Jurkat, Clone E6-1 (cell line): ENCODE results near the gene ALK.

Experiments used
- DNase-seq: peaks from one replicate; pipeline ENCODE4 v3.0.0-alpha.2; 2011; ENCODE audit warnings: low read depth, low spot score
- H3K4me3 ChIP-seq: 2 replicates; pipeline ENCODE4 v1.5.1; 2011; ENCODE audit warnings: mild to moderate bottlenecking, low read length, control low read depth, moderate library complexity

The ALK gene

DNA sequence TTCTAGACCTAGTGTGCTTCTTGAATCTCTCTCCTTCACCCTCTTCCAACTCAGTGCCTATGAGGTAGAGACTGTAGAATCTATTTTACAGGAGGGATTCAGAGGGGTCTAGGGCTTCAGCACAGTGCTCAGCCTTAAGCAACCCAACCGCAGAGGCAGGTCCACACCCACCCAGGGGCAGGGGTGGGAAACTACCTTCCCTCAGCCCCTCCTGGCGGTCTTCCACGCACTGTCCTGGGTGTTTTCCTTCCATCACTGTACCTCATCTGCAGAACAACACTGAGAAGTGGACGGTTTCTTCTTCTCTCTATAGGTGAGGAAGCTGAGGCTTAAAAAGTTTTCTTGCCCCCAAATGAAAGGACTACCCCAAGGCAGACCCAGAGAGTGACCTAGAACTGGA, 222.3 kb downstream of the ALK start:
- H3K4me3 ChIP-seq: no peak overlapping the region
- DNase-seq: no peak

GRCh38 chr2:29698216-29698615, 223.2 kb downstream of the ALK start:
- DNase-seq: no peak

DNA sequence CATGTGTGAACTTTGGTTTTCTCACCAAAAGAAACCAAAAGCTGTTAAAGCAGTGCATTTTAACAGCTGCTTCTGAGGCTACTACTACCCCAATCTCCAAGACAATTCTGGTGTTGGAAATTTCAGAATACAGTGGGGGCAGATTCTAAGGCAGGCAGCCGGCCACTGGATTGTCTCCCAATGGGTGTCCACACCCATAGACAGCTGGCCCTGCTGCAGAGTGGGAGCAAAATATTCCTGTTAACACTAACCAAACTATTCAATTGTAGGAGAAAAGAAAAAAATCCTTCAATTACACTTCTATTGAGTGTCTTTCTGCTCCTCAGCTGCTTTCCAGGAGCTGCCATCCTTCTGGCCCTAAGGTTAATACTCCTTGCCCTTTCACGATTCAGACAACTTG, 223.7 kb downstream of the ALK start:
- no peak overlapping the region for H3K4me3 ChIP-seq
- DNase-seq: no peak

More at GRCh38 chr2:29698216-29698615, 223.2 kb downstream of the ALK start:
- no peak overlapping the region for H3K4me3 ChIP-seq

GRCh38 chr2:29697181-29697580, 224.2 kb downstream of the ALK start:
- no peak for DNase-seq
- H3K4me3 ChIP-seq: no peak overlapping the region

DNA sequence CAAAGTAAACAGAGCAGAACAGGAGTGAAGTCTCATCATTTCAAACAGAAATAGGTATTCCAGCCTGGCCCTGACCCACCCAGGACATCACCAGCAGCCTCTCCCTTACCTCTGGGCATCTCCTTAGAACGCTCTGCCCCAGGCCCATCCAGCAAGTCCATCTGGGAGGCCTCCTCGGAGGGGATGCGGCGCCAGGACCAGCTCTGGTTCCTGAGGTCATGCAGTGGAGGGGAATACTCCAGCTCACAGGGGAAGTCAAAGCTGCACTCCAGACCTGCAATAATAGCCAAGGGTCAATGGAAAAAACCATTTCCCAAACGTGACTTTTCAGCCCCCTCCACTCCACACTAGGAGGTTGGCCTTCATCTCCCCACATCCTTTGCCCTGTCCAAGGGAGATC, 226.6 kb downstream of the ALK start:
- no peak overlapping the region for H3K4me3 ChIP-seq

DNA sequence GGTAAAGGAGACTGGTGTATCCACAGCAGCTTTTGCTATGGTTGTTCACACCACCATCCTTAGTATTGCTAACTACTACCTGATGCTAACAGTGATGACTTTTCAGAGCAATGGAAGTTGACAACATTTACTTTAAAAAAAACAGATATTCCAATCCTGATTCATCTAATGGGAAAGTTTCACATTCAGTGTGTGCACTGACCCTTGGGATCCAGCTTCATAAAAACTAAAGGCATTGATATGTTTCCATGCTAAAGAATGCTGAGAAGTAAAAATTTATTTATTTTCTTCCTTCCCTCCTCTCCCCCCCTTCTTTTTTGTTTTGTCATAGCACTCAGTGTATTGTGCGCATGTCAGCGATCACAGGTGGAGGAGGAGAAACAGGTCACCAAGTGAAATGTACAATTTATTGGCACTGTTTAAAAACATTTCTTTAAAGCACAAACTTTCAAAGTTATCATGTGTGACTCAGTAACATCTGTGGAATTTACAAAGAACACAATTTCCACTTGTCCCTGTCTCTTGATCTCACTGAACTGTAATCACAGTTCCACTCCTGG, 229.9 kb downstream of the ALK start:
- no peak overlapping the region for H3K4me3 ChIP-seq
- DNase-seq: no peak

More for the DNA sequence above, 226.6 kb downstream of the ALK start:
- no peak for DNase-seq

- H3K4me3 ChIP-seq: no peak overlapping the region
These were observed 231.7 kb downstream of the ALK start for GRCh38 chr2:29689666-29690065.

GRCh38 chr2:29688429-29688828, 233.0 kb downstream of the ALK start:
- no peak overlapping the region for H3K4me3 ChIP-seq
- no peak for DNase-seq

More at GRCh38 chr2:29689666-29690065, 231.7 kb downstream of the ALK start:
- DNase-seq: no peak

DNA sequence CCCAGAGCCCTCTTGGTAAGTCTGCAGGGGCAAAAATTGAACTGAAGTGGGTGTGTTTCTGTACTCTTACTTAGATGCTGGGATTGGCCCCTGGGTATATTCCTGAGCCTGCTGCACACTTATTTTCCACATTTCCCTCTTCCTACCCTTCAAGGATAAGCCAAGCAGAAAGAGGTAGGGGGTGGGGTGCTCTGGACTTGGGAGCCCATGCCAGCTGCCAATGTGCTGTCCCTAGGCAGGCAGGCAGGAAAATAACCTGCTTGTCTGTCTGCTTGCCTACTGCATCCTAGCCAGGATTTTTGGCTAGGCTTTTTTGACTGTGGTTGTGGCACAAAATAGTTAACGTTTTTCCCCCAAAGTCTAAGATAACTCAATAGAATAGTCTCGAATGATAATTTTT, 234.3 kb downstream of the ALK start:
- DNase-seq: no peak
- no peak overlapping the region for H3K4me3 ChIP-seq

- DNase-seq: no peak
- no peak overlapping the region for H3K4me3 ChIP-seq
These were observed 244.4 kb downstream of the ALK start for GRCh38 chr2:29676886-29677453.

GRCh38 chr2:29664578-29664977, 256.8 kb downstream of the ALK start:
- no peak for DNase-seq
- H3K4me3 ChIP-seq: no peak overlapping the region

- DNase-seq: no peak
- H3K4me3 ChIP-seq: no peak overlapping the region
These were observed 258.1 kb downstream of the ALK start for GRCh38 chr2:29663268-29663667.

DNA sequence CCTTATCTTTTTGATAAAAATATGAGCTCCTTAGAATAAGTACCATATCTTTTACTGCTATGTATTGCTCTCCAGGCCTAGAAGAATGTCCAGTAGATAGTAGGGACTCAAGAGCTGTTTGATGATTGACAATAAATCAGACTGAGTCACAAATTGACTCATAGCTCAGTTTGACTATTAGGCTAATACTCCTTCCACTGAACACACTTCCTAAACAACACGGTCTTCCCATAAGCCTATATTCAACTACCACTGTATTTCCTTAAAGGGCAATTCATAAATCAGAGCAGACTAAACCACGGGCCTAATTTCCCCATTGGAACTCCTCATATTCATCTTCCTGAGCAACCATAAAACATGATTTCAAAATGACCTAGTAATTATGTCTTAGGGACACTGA, 258.5 kb downstream of the ALK start:
- no peak overlapping the region for H3K4me3 ChIP-seq
- DNase-seq: no peak

DNA sequence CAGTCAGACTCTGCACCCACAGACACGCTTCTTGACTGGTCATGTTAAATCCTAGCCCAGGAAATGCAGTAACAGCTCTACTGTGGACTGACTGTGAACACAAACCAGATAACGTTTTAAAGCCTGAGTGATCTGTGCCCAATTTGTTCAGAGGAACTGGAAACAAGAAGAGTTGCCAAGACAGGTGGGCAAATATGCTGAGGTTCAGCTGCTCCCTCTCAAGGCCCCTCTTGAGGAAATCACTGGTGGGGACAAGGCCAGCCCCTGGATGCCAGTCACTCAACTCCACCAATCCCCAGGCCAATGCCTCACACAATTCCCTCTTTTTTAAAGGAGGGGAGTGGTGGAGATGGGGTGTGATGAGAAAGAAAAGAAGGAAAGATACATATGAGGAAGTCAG, 261.2 kb downstream of the ALK start:
- no peak for DNase-seq
- H3K4me3 ChIP-seq: no peak overlapping the region

DNA sequence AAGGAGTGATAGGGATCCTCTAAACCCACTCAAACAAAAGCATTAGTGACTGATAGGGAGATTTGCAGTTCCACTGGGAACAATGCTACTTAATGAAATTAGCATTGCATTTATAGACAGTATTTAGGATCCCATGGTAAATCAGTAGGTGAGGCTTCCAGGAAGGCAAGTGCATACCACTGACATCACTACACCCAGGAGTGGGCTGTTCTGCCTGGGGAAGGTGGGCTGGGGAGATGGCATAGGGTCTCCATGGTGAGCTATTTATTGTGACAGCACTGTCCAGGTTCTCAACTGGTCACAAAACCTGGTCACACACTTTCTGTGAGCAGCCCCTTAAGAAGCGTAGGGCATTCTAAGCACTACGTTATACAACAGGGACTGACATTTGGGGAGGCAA, 262.2 kb downstream of the ALK start:
- no peak overlapping the region for H3K4me3 ChIP-seq
- no peak for DNase-seq

DNA sequence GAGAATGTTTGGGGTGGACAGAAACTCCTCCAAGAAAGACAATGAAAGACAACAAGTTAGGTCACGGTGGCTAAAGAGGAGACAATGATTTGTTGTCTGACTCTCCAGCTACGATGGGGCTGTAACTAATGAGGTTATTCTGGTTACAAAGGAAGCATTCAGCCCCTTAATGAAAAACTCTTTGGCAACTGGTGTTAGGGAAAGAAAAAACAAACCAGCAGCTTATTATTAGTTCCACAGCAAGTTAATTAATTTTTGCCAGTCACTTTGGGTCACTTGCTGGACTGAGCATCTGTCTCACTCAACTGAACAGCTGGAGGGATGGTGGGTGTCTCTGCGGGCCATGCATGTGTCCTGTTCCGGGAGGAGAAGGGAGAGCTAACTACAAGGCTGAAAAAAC, 263.7 kb downstream of the ALK start:
- DNase-seq: no peak
- no peak overlapping the region for H3K4me3 ChIP-seq

DNA sequence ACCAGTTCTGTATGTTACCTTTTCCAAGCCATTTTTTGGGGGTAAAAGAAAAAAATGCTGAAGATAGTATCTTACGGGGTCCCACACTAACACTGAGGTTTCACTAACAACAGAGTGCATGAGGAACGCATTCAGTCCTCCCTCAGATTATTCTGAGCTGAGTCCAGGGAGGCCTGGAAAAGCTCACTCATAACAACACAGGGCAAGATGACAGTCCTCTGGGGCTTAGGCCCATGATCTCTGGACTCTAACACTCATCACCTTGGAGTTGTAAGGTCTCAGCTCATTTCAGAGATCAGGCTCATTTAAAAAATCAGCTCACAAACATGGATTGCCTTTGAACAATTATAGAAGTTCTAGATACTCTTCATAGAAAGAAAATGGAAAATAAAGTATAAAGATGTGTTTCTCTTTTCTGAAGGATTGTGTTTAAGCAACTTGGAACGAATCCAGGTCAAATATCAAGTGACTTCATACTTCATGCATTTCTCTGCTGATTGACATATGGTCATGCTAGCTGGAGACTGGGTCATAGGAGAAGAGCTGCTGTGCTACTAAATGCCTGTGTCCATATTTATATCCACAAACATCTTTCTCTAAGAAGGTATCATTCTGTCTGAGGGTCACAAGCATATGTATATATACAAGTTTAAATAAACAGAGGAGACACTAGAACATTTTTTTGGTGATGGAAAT, 265.8 kb downstream of the ALK start:
- H3K4me3 ChIP-seq: no peak overlapping the region
- DNase-seq: no peak

DNA sequence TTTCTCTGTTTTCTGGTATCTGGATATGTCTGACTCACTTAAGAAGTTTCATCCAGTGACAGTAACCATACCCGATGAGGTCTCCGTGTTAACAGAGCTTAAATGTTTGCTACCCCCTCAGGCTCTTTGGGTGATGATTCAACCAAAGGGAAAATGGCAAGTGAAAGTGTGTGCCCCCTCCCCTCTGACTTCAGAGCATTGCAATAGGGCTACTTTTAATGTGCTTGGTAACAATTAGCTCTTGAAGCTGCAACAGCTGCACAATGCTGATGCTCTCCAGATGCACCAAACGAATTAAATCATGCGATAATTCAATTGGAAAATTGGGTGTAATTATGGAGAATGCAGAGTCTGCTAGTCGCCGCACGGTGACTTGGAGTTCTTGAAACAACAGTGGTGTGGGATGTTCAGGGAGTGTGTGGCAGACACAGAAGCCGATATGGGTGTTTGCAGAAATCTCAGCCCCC, 270.7 kb downstream of the ALK start:
- DNase-seq: no peak
- H3K4me3 ChIP-seq: no peak overlapping the region

GRCh38 chr2:29644949-29645348, 276.4 kb downstream of the ALK start:
- no peak for DNase-seq
- no peak overlapping the region for H3K4me3 ChIP-seq

DNA sequence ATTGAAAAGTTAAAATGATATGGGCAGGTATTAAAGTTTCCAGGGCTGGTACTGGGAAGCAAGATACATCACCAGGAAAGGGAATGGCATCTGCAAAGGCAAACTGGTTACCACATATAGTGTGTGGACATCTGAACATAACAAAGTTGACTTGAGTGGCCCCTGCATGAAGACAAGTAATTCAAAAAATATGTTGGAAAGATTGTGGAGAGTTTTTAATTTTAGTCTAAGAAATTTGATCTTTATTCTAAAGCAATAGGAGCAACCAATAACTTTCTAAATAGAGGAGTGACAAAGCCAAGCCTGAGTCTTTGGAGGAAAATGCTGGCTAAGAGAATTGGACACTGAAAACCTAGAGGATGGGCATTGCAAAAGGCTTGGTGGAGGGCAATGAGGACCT, 278.2 kb downstream of the ALK start:
- no peak overlapping the region for H3K4me3 ChIP-seq
- no peak for DNase-seq

DNA sequence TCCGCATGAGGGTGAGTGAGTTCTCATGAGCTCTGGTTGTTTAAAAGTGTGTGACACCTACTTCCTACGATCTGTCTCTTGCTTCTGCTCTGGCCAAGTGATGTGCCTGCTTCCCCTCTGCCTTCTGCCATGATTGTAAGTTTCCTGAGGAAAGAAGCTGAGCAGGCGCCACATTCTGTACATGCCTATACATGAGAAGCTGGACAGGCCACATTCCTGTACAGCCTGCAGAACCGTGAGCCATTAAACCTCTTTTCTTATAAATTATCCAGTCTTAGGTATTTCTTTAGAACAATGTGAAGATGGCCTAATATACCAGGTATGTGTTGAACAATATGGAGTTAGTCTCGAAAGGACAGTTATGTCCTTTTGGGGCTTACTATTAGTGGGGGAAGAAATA, 281.0 kb downstream of the ALK start:
- no peak for DNase-seq
- no peak overlapping the region for H3K4me3 ChIP-seq
